ENCODE data around the gene VTI1A. TPM values are rescaled to one million over a fixed set of nuclear protein-coding genes. Genes with fewer than 3 reads are reported as not detected.
A peak's percentile ranks its signal among the peaks of the same experiment; 100 is the strongest.

Gene VTI1A
- total and polyA plus RNA-seq, 2 of the 13 experiments (the other 11 are each of a cell fraction or from before 2014, with no cell fraction given): 11.7 to 32.7 TPM

DNA sequence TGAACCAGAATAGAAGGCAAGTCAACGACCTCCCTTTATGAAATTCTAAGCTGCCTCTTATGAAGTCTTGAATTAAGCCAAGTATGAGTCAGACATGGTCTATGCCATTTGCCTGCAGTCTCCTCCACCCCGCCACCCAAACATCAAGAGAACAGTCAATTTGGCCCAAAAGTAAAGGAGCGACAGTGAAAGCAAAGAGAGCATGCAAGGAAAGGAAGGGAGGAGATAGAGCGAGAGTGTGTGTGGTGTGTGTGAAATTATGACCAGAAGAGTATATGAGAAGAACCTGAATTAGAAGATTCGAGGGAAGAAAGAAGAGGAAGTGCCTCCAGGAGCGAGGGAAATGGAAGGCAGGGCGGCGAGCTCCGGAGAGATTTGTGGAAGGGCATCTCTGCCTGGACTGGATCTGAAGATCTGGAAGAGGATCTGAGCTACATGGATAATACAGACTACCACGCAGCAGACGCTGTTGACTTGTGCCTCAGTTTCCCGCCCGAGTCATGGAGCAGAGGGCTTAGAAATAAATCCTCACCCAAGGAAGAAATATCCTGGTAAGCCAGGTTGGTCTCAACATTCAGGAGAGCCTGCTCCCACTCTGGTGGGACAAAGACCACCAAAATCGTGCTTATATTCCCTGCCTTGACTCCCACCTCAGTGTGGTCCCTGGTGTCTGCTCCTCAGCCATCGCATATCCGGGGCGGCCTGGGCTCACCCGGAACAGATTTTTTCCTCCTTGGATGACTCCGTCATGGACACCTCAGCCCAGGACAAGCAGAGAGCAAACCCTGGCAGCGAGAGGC is 760 bp upstream of the VTI1A start (continued):
- TF ChIP-seq, protein P1, sequence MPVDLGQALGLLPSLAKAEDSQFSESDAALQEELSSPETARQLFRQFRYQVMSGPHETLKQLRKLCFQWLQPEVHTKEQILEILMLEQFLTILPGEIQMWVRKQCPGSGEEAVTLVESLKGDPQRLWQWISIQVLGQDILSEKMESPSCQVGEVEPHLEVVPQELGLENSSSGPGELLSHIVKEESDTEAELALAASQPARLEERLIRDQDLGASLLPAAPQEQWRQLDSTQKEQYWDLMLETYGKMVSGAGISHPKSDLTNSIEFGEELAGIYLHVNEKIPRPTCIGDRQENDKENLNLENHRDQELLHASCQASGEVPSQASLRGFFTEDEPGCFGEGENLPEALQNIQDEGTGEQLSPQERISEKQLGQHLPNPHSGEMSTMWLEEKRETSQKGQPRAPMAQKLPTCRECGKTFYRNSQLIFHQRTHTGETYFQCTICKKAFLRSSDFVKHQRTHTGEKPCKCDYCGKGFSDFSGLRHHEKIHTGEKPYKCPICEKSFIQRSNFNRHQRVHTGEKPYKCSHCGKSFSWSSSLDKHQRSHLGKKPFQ (CRISPR knock-in tag; IDR thresholded peaks at IDR 0.05; ENCODE audit: insufficient replicate concordance): no peak
- TF ChIP-seq ZBTB34 (CRISPR knock-in tag; IDR thresholded peaks at IDR 0.05) (0 out of 2 replicates have a peak, but pooled peaks have one; percentile 10), ZNF530 (CRISPR knock-in tag; IDR thresholded peaks at IDR 0.05; ENCODE audit: low read depth) (no peak), CSRNP2 (CRISPR knock-in tag; conservative IDR thresholded peaks at IDR 0.05; ENCODE audit: low read depth) (no peak), ZNF441 (CRISPR knock-in tag; IDR thresholded peaks at IDR 0.05; ENCODE audit: borderline replicate concordance) (0 out of 2 replicates have a peak, but pooled peaks have one; percentile 66), ZNF124 (CRISPR knock-in tag; IDR thresholded peaks at IDR 0.05) (0 out of 2 replicates have a peak, but pooled peaks have one; percentile 19), ZNF607 (CRISPR knock-in tag; IDR thresholded peaks at IDR 0.05; ENCODE audit: borderline replicate concordance) (no peak), ZUFSP (CRISPR knock-in tag; IDR thresholded peaks at IDR 0.05; ENCODE audit: borderline replicate concordance) (no peak), ZNF644 (CRISPR knock-in tag; IDR thresholded peaks at IDR 0.05; ENCODE audit: low read depth) (no peak), HNRNPUL1 (IDR thresholded peaks at IDR 0.05; ENCODE audit: low read depth, low read length) (no peak), ZBTB42 (CRISPR knock-in tag; IDR thresholded peaks at IDR 0.05) (0 out of 2 replicates have a peak, but pooled peaks have one; percentile 46), ZNF362 (CRISPR knock-in tag; IDR thresholded peaks at IDR 0.05; ENCODE audit: borderline replicate concordance) (no peak), ZNF180 (CRISPR knock-in tag; IDR thresholded peaks at IDR 0.05; ENCODE audit: borderline replicate concordance, low read depth) (no peak)
- TF ChIP-seq, protein P2, sequence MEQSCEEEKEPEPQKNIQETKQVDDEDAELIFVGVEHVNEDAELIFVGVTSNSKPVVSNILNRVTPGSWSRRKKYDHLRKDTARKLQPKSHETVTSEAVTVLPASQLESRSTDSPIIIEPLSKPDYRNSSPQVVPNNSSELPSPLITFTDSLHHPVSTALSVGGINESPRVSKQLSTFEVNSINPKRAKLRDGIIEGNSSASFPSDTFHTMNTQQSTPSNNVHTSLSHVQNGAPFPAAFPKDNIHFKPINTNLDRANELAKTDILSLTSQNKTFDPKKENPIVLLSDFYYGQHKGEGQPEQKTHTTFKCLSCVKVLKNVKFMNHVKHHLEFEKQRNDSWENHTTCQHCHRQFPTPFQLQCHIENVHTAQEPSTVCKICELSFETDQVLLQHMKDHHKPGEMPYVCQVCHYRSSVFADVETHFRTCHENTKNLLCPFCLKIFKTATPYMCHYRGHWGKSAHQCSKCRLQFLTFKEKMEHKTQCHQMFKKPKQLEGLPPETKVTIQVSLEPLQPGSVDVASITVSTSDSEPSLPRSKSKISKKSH (CRISPR knock-in tag; IDR thresholded peaks at IDR 0.05; ENCODE audit: borderline replicate concordance): 0 out of 2 replicates have a peak, but pooled peaks have one; percentile 10
- TF ChIP-seq, protein P3, sequence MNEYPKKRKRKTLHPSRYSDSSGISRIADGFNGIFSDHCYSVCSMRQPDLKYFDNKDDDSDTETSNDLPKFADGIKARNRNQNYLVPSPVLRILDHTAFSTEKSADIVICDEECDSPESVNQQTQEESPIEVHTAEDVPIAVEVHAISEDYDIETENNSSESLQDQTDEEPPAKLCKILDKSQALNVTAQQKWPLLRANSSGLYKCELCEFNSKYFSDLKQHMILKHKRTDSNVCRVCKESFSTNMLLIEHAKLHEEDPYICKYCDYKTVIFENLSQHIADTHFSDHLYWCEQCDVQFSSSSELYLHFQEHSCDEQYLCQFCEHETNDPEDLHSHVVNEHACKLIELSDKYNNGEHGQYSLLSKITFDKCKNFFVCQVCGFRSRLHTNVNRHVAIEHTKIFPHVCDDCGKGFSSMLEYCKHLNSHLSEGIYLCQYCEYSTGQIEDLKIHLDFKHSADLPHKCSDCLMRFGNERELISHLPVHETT (CRISPR knock-in tag; conservative IDR thresholded peaks at IDR 0.05): peak; percentile 19; the same call in 1 of the 2 replicates

Measured in HepG2 (cell line).